ENCODE data around the gene DICER1. TPM values are rescaled to one million over a fixed set of nuclear protein-coding genes. Genes with fewer than 3 reads are reported as not detected.

The DICER1 gene
- total RNA-seq, 2 donors from 2014 or later: 49.3 to 53.7 TPM

- peak; percentile 13 for DNase-seq
Observed at GRCh38 chr14:95039259-95039992, 117.9 kb downstream of the DICER1 start.

GRCh38 chr14:95038521-95039250, 118.6 kb downstream of the DICER1 start:
- no peak for DNase-seq
- H3K9me3 ChIP-seq: no peaks in the 10 kb centered on the region
- no peak overlapping the region for H3K27ac ChIP-seq
- no peaks in the 10 kb centered on the region for H3K36me3 ChIP-seq
- H3K4me3 ChIP-seq: no peak overlapping the region
- no peak for TF ChIP-seq CTCF (IDR thresholded peaks at IDR 0.05)
- no peak overlapping the region for H3K9ac ChIP-seq (ENCODE audit: low read depth in 2 of 2, low read length in 2 of 2)
- no peaks in the 10 kb centered on the region for H3K27me3 ChIP-seq
- intact Hi-C loops (cut with DNase I): no loop called here
- H3K4me1 ChIP-seq: no peaks in the 10 kb centered on the region

More at GRCh38 chr14:95039259-95039992, 117.9 kb downstream of the DICER1 start:
- Histone ChIP-seq H3K4me3 (no peak overlapping the region), H3K27me3 (no peaks in the 10 kb centered on the region), H3K27ac (no peak overlapping the region), H3K36me3 (no peaks in the 10 kb centered on the region), H3K9me3 (no peaks in the 10 kb centered on the region), H3K9ac (ENCODE audit: low read depth in 2 of 2, low read length in 2 of 2) (no peak overlapping the region), H3K4me1 (no peaks in the 10 kb centered on the region)
- no peak for TF ChIP-seq CTCF (IDR thresholded peaks at IDR 0.05)
- intact Hi-C loops (cut with DNase I): no loop called here

GRCh38 chr14:95037273-95037672, 120.1 kb downstream of the DICER1 start:
- Histone ChIP-seq H3K27me3 (no peaks in the 10 kb centered on the region), H3K9ac (ENCODE audit: low read depth in 2 of 2, low read length in 2 of 2) (no peak overlapping the region), H3K4me1 (no peaks in the 10 kb centered on the region), H3K36me3 (no peaks in the 10 kb centered on the region), H3K9me3 (no peaks in the 10 kb centered on the region), H3K27ac (no peak overlapping the region), H3K4me3 (no peak overlapping the region)
- intact Hi-C loops (cut with DNase I): no loop called here
- DNase-seq: no peak
- TF ChIP-seq CTCF (IDR thresholded peaks at IDR 0.05): no peak

Small RNA genes within 50 kb of the gene (microRNA-seq; reads per million reads assigned to microRNA genes)
- 8.3 reads per million, percentile 12 among the genes with 10 or more reads in this experiment for gene MIR3173

Other genes starting within 250 kb of the DICER1 start
- gene CLMN, start 162.4 kb upstream of the DICER1 start, total RNA-seq: 100 to 1,000 TPM; 105 to 131 TPM

Data from colonic mucosa (tissue), 4 donors.